Measurements from ENCODE around the gene UXS1.
A peak's percentile ranks its signal among the peaks of the same experiment; 100 is the strongest.
"Not testable (repeated sequence)": the region's sequence is repeated elsewhere in the genome, so short reads cannot be mapped to it uniquely, and the experiment has no call there.

UXS1 gene

DNA sequence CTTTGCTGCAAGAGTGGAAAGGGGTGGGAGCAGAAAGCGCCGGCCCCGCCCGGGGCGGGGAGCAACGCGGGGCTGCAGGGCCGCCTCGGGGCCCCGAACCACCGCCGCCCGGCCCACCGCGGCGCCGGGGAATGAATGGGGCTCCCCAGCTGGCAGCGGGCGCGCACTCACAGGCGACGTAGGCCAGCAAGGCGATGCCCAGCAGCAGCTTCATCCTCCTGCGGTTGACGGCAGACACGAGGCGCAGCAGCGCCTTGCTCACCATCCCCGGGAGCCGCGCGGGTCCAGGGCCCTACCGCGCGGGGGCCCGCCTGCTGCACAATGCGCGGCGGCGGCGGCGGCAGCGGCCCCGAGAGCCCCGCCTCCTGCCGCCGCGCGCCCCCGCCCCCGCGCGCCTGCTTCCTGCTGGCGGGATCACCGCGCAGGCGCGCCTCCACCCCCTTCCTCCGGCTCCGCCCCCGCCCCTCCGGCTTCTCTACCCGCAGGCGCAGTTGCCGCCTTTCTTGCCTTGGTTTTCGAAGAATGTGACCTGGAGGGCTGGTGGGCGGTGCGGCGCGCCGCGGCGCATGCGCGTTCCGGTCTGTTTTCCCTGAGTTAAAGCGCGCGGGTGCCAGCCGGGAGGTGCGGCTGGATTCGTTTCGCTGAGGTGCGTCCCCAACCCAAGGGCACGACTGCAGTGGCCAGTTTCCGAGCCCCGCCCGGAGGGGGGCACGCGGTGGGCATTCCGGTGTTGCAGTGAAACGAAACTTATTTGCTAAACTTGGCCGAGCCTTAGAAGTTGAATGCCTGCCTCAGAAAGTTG, at the start of gene UXS1:
Gene UXS1 (minus strand): TSS at position 325 of the 802 bp plus-strand sequence. CDS start 60 bp downstream, at position 265.
- peak; percentile 92 for DNase-seq

DNA sequence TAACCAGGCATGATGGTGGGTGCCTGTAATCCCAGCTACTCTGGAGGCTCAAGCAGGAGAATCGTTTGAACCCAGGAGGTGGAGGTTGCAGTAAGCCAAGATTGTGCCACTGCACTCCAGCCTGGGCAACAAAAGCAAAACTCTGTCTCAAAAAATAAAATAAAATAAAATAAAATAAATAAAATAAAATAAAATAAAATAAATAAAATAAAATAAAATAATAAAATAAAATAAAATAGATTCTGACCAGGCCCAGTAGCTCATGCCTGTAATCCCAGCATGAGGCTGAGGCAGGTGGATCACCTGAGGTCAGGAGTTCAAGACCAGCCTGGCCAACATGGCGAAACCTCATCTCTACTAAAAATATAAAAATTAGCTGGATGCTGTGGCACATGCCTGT, 45.4 kb upstream of the UXS1 start:
- DNase-seq: not testable (repeated sequence)

DNA sequence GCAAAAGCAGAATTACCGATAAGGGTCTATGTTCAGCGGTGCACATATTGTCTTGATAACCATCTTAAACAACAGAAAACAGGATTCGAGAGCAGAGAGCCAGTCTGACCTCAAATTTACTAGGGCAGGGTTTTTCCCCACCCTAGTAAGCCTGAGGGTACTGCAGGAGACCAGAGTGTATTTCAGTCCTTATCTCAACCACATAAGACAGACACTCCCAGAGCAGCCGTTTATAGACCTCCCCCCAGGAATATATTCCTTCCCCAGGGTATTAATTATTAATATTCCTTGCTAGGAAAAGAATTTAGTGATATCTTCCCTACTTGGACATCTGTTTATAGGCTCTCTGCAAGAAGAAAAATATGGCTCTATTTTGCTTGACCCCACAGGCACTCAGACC, 41.3 kb upstream of the UXS1 start:
- not testable (repeated sequence) for DNase-seq

DNA sequence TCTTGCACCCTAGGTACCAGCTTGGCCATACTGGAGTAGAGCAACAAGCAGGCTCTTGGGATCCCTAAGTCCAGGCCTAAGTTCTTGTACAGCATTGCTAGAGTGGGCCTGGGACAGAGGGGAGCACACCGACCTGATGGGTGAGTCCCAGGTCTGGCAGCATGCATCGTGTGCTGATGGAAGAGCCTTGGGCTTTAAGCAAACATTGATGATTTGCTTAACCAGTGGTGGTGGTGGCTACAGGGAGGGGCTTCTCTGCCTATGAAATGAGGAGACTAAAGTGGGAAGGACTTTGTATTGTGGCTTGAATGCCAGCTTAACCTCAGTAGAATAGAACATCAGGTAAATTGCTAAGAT, 39.2 kb upstream of the UXS1 start:
- no peak for DNase-seq

DNA sequence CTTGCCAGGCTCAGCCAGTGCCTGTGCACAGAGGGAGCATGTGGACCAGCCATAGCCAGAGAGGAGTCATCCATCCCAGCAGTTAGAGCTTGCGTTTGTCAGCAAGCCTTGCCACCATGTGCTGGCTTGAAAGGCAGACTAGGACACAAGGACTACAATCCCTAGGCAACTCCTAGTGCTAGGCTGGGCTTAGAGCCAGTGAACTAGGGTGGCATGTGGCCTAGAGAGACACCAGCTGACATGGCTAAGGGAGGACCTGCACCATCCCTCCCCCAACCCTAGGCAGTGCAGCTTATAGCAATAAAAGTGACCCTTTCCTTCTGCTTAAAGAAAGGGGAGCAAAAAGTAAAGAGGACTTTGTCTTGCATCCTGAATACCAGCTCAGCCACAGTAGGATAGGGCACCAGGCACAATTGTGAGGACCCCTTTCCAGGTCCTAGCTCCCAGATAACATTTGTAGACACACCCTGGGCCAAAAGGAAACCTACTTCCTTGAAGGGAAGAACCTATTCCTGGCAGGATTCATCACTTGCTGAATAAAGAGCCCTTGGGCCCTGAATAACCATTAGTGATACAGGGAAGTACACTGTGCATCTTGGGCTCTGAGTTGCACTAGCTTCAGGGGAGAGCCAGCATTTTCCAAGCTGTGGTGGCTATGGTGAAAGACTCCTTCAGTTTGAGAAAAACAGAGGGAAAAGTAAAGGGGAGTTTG, 38.7 kb upstream of the UXS1 start:
- DNase-seq: no peak

DNA sequence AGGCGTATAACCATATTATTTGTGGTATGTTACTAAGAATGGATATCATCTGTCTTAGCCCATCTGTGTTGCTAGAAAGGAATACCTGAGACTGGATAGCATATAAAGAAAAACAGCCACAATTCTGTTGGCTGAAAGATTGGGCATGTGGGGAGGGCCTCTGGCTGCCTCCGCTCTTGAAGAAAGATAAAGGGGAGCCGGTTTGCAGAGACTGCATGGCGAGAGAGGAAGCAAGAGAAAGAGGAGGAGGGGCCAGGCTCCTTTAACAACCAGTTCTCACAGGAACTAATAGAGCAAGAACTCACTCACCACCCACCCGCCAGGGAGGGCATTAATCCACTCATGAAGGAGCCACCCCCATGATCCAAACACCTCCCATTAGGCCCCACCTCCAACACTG, 29.2 kb upstream of the UXS1 start:
- DNase-seq: no peak

DNA sequence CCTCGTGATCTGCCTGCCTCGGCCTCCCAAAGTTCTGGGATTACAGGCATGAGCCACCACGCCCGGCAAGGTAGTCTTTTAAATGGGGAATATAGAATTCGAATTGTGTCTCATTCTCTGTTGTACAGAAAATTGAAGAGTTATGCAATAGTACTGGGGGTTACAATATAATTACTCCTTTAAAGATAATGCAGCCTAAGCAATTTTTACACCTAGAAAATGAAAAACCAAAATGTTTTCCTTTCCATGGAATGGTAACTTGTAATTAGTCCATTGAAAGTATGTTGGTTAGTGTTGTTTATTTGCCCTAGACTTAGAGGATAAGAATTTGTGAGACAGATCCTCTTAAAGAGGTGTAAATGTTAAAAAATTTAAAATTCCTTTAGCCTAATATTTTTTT, 28.0 kb upstream of the UXS1 start:
- DNase-seq: not testable (repeated sequence)

DNA sequence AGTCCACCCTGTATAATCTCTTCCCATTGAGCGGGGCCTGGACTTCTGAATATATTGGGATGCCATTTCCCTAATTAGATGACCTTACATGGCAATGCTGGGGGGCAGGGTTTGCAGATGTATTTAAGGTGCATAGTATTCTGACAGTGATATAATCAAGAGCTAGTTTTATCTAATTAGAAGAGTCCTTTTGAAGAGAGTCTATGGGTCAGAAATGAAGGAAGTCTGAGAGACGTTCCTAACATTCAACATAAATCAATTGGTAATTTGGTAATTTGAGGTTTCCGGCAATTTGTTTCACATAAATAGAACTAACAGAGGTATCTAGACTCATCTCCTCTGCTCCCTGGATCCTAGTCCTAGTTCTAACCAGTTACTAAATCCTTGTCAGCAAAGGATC, 25.7 kb upstream of the UXS1 start:
- no peak for DNase-seq

DNA sequence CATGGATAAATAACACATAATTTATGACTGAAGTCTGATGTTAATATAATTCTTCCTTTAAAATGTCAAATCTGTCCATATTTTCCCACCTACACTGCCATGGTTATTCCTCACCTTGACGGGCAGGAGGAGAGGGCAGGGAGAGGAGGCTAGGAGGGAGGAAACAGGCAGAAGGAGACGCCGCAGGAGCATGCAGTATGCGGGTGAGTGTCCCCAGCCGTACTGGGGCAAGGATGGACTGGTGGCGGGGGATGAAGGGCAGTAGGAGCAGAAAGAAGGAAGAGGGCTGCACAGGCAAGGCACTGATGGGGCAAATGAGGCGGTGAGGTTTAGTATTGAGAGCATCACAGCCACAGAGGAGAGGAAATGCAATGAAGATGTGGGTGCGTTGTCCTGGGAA, 25.1 kb upstream of the UXS1 start:
- not testable (repeated sequence) for DNase-seq

DNA sequence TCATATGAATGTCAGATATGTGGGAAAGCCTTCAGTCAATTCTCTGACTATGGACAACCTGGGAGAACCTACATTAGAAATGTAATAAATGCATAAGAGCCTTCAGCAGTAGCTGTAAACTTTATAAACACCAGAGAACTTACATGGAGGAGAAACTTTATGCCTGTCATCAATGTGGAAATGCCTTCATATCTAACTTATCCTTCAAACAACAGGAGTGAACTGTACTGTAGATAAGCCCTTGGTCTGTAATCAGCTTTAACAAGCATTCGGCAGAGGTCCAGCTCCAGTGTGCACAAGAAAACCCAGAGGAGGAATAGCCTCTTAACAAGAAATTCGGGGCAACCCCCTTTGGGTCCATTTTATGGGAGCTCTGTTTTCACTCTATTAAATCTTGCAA, 14.8 kb upstream of the UXS1 start:
- no peak for DNase-seq

DNA sequence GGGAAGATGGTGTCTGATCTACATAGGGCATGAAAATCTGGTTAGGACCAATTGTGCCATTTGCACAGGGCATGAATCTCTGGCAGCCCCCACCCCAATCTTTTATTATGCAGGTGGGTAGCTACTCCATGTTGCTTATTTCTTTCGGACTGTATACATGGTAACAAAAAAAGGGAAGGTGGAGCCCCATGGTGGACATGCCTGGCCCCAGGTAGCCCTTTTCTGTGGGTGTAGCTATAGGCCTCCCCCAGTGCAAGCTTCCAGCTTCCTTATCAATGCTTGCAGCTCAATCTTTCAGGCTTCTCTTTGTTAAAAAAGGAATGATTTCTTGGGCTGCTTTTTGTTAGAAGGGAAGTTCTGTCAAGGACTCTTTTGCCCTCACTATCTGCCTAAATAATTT, 14.3 kb upstream of the UXS1 start:
- no peak for DNase-seq

DNA sequence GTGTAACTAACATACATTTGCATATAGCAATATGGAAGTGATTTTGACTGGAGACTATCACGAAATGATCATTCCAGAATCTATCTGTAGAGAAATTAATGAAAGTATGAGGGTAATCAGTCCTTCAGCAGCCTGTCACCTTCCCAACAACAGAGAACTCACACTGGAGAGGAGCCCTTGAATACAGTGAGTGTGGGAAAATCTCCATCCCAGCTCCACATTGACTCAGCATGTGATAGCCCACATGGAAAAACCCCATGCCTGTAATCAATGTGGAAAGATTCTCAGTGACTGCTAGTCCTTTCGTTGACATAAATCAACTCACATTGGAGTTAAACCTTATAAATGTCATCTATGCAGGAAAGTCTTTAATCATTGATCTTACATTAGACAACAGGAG, 13.1 kb upstream of the UXS1 start:
- no peak for DNase-seq

DNA sequence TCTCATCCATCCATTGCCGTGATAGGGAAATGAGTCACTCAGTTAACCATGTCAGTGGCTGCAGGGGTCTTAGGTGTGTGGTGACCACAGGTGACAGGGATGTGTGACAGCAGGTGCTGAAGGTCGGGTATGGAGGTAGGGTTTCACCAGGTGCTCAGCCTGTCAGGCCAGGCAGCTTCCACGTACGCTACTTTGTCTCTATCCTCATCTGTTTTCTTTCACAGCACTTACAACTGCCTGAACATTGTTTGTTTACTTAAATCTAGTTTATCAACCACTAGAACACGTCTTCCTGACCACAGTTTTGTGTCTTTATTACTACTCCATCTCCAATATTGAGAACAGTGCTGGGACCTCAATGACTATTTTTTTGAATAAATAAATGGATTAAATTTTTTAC, 11.4 kb upstream of the UXS1 start:
- DNase-seq: no peak

DNA sequence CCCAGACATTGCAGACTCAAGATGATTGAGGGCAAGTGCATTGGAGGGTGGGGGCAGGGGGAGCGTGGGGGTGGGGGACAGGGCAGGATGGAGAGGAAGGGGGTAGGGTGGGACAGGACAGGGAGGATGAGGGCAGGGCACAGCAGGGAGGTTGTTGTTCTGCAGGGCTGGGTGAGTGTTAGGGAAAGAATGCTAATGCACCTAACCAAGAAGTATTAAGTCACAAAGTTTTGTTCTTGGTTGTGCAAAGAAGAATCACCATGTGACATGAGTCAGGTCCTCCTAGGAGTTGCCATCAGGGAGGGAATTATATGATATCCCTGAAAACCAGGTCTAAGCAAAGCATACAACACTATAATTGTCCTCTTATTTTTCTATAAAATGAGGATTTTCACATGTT, 10.4 kb upstream of the UXS1 start:
- not testable (repeated sequence) for DNase-seq

DNA sequence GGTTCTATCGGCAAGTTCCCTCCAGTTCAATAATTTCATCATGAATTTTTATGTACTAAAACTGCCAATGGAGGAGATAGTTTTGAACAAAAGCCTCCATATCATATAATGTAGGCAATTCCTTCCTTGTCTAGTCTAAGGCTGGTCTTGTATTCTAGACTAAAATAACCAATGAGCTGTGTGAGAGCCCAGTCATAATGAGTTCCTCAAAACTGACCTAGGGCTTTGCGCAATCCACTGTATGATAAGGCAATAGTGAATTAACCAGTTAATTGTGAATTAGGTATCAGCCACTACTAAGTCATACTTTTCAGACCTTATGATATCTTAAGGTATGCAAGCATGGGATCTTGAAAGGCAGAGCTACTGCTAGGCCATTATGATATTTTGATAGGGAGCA, 7.6 kb upstream of the UXS1 start:
- no peak for DNase-seq

DNA sequence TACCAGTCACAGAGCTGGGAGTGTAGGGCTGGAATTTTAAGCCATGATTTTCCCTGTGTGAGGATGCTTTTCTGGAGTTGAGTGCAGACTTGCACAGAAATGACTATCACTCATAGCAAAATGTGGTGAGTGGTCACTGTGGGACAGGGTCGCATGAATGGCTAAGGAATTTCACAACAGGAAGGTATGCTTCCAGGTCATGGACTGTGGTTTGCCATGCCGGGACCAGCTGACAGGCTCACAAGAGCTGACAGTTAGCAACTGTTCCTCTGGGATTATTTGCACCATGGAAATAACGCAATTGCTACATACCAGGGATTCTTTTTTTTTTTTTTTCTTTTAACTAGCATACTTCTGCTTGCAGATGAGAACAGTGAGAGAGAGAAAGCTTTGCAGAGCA, 3.8 kb upstream of the UXS1 start:
- DNase-seq: no peak

DNA sequence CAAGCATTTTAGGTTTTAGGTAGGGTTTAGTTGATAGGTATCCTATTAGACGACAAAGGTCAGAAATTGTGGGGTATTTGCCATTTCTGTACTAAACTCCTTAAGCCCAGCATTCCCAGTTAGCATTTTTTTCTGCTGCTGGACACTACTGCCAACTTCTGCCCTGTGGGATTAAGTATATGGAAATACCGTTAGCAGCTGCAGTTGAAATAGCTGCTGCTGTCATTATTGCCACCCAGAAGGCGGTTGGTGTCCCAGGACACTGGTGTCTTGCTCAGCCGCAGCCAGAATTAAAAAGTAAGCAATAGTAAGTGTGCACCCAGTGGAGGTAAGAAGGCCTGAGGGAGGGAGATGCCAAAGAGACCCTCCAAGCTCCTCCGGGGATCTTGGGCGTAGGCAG, 1.9 kb upstream of the UXS1 start:
- no peak for DNase-seq

DNA sequence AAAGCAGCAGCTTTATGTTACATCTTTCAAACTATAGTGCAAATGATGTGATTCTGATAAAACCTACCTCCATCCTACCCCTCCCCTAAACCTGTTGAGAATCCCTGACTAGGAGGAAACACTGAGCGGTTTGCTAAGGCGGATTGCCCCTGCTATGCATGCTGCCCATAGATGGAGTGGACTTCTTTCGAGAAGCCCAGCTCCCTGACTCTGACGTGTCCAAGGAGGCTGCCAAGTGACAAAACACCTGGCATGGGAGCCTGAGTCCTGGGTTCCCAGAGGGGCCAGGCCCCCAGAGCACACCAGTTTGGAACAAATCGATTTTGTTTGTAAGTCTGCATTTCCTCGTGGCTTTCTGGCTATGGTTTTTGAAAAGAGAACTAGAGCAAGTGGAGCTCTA, 1.4 kb upstream of the UXS1 start:
- DNase-seq: no peak

DNA sequence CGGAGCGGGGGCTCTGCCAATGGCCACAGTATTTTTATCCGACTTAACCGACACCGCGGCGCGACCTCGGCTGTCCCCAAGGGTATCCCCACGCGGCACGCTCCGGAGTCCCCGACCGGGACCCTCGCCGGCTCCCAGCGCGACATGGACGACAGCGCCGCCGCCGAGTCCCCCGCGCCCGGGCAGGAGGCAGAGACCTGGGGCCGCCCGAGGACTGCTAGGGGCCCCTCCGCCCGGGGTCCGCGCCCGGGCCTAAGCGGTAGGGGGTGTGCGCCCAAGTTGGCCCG, 468 bp downstream of the UXS1 start:
- DNase-seq: no peak

DNA sequence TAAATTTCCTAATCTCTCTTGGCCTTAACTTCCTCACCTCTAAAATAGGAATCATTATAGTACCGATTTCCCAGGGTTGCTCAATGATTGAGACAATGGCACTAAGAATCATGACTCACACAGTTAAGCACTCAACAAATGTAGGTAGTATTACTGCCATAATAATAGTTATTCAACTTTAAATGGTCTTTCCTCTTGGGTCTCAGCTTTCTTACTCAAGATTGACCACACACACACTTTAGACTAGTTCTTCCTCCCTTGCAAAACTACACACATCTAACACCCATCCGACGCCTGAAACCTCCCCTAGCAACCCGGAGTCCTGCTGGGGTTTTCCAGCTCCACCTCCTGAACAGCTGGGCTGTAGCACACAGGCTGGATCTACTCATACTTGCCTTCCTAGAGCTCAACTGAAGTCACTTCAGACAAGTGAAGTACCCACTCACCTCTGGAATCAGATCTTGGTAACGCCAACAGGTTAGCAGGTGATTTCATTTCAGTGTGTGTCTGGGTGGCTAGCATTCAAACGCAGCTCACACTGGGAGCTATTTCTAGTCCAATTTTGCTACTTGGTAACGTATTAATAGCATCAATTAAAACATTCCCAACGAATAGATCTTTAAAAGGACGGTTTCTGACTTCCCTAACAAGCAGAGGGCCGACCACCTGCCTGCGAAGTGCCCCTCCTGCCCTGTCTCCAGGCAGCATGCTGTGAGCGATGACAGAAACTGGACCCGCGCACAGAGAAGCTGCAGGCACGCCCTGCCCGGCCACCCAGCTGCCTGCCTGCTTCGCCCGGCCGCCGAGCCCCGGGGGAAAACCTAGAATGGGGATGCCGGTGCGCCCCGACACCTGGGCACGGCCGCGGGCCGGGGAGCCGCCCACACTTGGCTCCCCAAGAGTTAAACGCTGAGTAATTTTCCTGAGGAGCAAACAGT, 1.1 kb downstream of the UXS1 start:
- no peak for DNase-seq

DNA sequence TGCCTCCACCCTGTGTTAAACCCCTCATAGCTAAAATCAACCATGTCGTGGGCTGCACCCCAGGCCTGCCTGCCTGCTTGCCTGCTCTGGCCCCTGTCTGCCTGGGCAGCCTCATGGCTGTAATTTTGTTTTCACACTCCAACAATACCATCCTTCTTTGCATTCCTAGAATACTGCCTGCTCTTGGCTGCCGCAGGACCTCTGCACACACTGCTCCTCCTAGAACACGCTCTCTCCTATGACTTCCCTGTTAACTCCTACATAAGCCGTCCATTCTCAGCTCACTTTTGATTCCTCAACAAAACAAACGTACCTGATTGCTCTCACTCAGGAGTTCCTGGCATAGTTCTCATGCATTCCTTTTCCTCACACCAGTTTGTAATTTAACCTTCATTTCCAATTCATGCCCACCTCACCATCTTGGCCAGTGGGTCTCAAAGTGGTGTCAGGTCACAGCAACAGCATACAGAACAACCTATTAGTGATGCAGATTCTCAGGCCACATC, 2.5 kb downstream of the UXS1 start:
- DNase-seq: no peak

DNA sequence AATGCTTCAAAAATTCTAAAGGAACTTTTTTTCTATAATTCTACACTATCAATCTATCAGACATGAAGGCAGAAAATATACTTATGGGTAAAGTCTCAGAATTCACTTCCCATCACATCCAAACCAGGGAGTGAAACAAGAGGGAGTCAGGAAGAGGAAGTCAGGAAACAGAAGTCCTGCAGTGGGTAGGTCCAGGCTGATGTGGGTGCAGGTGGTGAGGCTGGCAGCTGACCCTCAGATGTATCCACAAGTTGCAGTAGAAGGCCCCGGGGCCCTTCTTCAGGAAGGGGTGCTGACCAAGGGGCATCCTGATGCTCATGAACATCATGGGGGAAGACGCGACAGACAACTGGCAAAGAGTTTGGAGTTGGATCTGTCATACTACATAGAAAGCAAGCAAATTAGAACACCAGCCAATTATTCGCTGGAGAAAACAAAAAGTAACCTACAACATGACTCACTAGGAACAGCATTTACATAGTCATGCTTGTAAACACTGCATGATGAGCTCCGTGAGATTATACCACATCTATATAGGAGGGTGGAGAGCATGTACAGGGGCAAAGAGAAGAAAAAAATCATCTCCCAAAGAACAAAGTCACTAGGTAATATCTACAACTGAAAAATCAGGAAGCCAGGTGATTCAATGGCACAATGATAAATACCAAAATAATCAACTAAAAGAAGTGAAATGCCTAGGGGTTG, 4.2 kb downstream of the UXS1 start:
- DNase-seq: no peak

DNA sequence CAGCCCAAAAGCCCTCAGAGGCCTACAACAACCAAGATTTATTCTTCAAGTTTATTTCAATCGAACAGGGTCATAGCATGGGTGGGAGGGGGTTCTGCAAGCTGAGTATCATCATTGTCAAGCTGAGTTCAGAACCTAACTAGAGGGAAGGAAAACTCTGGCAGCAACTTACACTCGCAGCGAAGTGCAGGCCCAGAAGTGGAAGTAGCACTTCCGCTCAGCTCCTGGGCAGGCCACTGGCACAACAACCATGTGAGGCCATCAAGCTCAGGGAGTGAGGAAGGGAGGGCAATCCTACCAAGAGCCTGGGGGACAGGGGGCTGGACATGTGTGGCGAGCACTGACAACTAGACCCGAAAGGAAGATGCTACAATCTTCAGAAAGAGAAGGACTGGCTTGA, 4.8 kb downstream of the UXS1 start:
- no peak for DNase-seq
